ELF-1 (cell line): Measurements from ENCODE around the gene NXPH2.
"Not testable (repeated sequence)": the region's sequence is repeated elsewhere in the genome, so short reads cannot be mapped to it uniquely, and the experiment has no call there.

Experiments used
- DNase-seq: peaks from one replicate; pipeline ENCODE4 v3.0.0-alpha.2; 2016; ENCODE audit warnings: low read depth, low spot score

NXPH2 gene

GRCh38 chr2:138757384-138757783, 22.8 kb downstream of the NXPH2 start:
- DNase-seq: no peak

GRCh38 chr2:138752197-138752956, 27.8 kb downstream of the NXPH2 start:
- no peak for DNase-seq

GRCh38 chr2:138744713-138745112, 35.5 kb downstream of the NXPH2 start:
- DNase-seq: no peak

- DNase-seq: no peak
These were observed 37.6 kb downstream of the NXPH2 start for GRCh38 chr2:138742441-138743057.

GRCh38 chr2:138741851-138742250, 38.3 kb downstream of the NXPH2 start:
- DNase-seq: no peak

- not testable (repeated sequence) for DNase-seq
These were observed 43.1 kb downstream of the NXPH2 start for GRCh38 chr2:138737009-138737554.

GRCh38 chr2:138732651-138733050, 47.5 kb downstream of the NXPH2 start:
- DNase-seq: no peak

- DNase-seq: no peak
These were observed 49.6 kb downstream of the NXPH2 start for GRCh38 chr2:138730497-138731030.

GRCh38 chr2:138727956-138728355, 52.2 kb downstream of the NXPH2 start:
- peak; percentile 12 for DNase-seq

- no peak for DNase-seq
These were observed 53.5 kb downstream of the NXPH2 start for GRCh38 chr2:138726681-138727080.

- DNase-seq: no peak
These were observed 55.3 kb downstream of the NXPH2 start for GRCh38 chr2:138724729-138725459.

- no peak for DNase-seq
These were observed 55.9 kb downstream of the NXPH2 start for GRCh38 chr2:138724327-138724726.

GRCh38 chr2:138723196-138723987, 56.8 kb downstream of the NXPH2 start:
- no peak for DNase-seq

GRCh38 chr2:138722316-138722715, 57.9 kb downstream of the NXPH2 start:
- no peak for DNase-seq

- DNase-seq: no peak
These were observed 60.0 kb downstream of the NXPH2 start for GRCh38 chr2:138720035-138720838.

- no peak for DNase-seq
These were observed 61.8 kb downstream of the NXPH2 start for GRCh38 chr2:138718405-138718804.

GRCh38 chr2:138716183-138716582, 64.0 kb downstream of the NXPH2 start:
- no peak for DNase-seq

- no peak for DNase-seq
These were observed 66.7 kb downstream of the NXPH2 start for GRCh38 chr2:138713504-138713903.

GRCh38 chr2:138713069-138713496, 67.1 kb downstream of the NXPH2 start:
- no peak for DNase-seq

GRCh38 chr2:138712212-138712979, 67.8 kb downstream of the NXPH2 start:
- DNase-seq: no peak
